GM21723 (cell line): ENCODE results near the gene ATP8B3.

Experiments
- ATAC-seq: cut with Tn5 transposase; IDR thresholded peaks from one replicate; pipeline ENCODE4 v1.9.1; 2021; ENCODE audit warnings: mild to moderate bottlenecking, moderate library complexity; ENCODE audit not compliant: unreplicated experiment

The ATP8B3 gene

GRCh38 chr19:1758959-1759903 lies 52.8 kb downstream of the ATP8B3 start:
- ATAC-seq, result no peak

GRCh38 chr19:1758231-1758577 lies 53.9 kb downstream of the ATP8B3 start:
- ATAC-seq, result no peak

- no peak for ATAC-seq
Measured at GRCh38 chr19:1757468-1758230, 54.4 kb downstream of the ATP8B3 start.

GRCh38 chr19:1756705-1757465 lies 55.2 kb downstream of the ATP8B3 start:
- ATAC-seq, result no peak

- no peak for ATAC-seq
Measured at GRCh38 chr19:1756264-1756663, 55.8 kb downstream of the ATP8B3 start.

- ATAC-seq, result no peak
Measured at GRCh38 chr19:1755467-1756171, 56.5 kb downstream of the ATP8B3 start.

- no peak for ATAC-seq
Measured at GRCh38 chr19:1754636-1755466, 57.2 kb downstream of the ATP8B3 start.

- no peak for ATAC-seq
Measured at GRCh38 chr19:1754018-1754635, 57.9 kb downstream of the ATP8B3 start.

- no peak for ATAC-seq
Measured at GRCh38 chr19:1752757-1753728, 59.0 kb downstream of the ATP8B3 start, which contains the start of gene ONECUT3. TSS of gene ONECUT3 (plus strand) at chr19:1753506. CDS start at chr19:1753663, 157 bp downstream.

- ATAC-seq, result no peak
Measured at GRCh38 chr19:1752009-1752756, 59.9 kb downstream of the ATP8B3 start.

- ATAC-seq, result no peak
Measured at GRCh38 chr19:1751367-1752008, 60.6 kb downstream of the ATP8B3 start.

- ATAC-seq, result no peak
Measured at GRCh38 chr19:1750343-1751021, 61.6 kb downstream of the ATP8B3 start.

- no peak for ATAC-seq
Measured at GRCh38 chr19:1749373-1750342, 62.4 kb downstream of the ATP8B3 start.

- no peak for ATAC-seq
Measured at GRCh38 chr19:1748873-1749341, 63.2 kb downstream of the ATP8B3 start.
